ENCODE results near the gene PPP1R18. TPM values are rescaled to one million over a fixed set of nuclear protein-coding genes. Genes with fewer than 3 reads are reported as not detected.

The PPP1R18 gene
- total and polyA plus RNA-seq, 9 of the 15 experiments (the other 6 are each of a cell fraction or from before 2014, with no cell fraction given), result 12.0 to 99.2 (median 42.6) TPM

DNA sequence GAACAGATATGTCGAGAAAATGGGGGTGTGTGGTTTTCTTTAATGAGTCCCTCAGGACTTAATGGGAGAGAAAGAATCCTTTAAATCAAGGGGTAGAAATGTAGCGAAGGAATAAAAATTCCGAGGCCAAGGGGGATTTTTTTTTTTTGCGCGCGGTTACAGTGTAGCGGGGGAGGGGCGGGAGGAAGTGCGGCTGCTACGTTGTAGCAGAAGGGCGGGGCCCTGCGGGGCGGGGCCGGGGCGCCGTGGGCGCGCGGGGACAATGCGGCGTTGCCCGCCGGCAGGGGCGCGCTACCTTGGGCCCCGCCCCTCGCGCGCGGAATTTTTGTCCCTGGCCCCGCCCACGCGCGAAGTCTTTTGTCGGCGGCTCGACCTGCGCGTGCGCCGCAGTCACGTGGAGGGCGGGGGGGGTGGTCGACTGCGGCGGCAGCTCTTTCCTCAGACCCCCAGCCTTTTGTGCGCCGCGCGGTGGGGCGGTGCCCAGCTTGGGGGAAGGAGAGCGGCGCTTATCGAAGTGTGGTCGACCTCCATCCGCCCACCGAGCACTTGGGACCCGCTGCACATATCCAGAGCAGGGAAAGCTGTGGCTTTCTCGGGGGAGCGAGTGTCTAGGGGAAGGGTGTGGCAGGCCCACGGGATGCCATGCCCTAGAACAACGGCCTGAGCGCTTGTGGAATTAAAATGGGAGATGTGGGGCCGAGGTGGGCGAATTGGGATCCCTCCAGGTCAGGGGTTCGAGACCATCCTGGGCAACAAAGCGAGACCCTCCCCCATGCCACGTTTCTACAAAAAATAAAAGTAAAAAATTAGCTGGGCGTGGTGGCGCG lies 35.0 kb upstream of the PPP1R18 start (continued):
- TF ChIP-seq TBP (optimal IDR thresholded peaks at IDR 0.05; ENCODE audit: low read depth, low read length) (no peak), POLR2G (IDR thresholded peaks at IDR 0.05; ENCODE audit: low read depth, low read length) (peak; percentile 81), VEZF1 (CRISPR knock-in tag; IDR thresholded peaks at IDR 0.05) (peak; percentile 97), JUN (IDR thresholded peaks at IDR 0.05; ENCODE audit: borderline replicate concordance, low read depth, low read length) (peak; percentile 57; the same call in 1 of the 2 replicates), JUN (CRISPR knock-in tag; IDR thresholded peaks at IDR 0.05; ENCODE audit: borderline replicate concordance) (no peak), CBFB (CRISPR knock-in tag; IDR thresholded peaks at IDR 0.05) (peak; percentile 86; the same call in 1 of the 2 replicates), ZNF23 (CRISPR knock-in tag; IDR thresholded peaks at IDR 0.05) (peak; percentile 60; the same call in 1 of the 2 replicates), KLF1 (tag; IDR thresholded peaks at IDR 0.05) (peak; percentile 68), ZNF165 (CRISPR knock-in tag; IDR thresholded peaks at IDR 0.05; ENCODE audit: borderline replicate concordance) (no peak), ZNF12 (CRISPR knock-in tag; IDR thresholded peaks at IDR 0.05) (no peak), ZNF431 (CRISPR knock-in tag; IDR thresholded peaks at IDR 0.05) (no peak; the same call in none of the 2 replicates), CGGBP1 (CRISPR knock-in tag; IDR thresholded peaks at IDR 0.05) (0 out of 2 replicates have a peak, but pooled peaks have one; percentile 9), SNRNP70 (optimal IDR thresholded peaks at IDR 0.05; ENCODE audit: low read depth, low read length) (no peak), POLR3G (IDR thresholded peaks at IDR 0.05; ENCODE audit: extremely low read depth, insufficient read length, insufficient replicate concordance) (no peak), ARID2 (IDR thresholded peaks at IDR 0.05) (no peak), ZNF140 (CRISPR knock-in tag; IDR thresholded peaks at IDR 0.05) (no peak), ZKSCAN3 (CRISPR knock-in tag; IDR thresholded peaks at IDR 0.05) (no peak), ZNF347 (CRISPR knock-in tag; IDR thresholded peaks at IDR 0.05; ENCODE audit: low read depth) (peak; percentile 79; the same call in 1 of the 2 replicates), TAL1 (IDR thresholded peaks at IDR 0.05) (no peak), NCOR1 (IDR thresholded peaks at IDR 0.05) (0 out of 2 replicates have a peak, but pooled peaks have one; percentile 8), MYBL2 (IDR thresholded peaks at IDR 0.05; ENCODE audit: low read depth) (no peak), MYBL2 (CRISPR knock-in tag; IDR thresholded peaks at IDR 0.05; ENCODE audit: borderline replicate concordance) (no peak)
- TF ChIP-seq, protein P1, sequence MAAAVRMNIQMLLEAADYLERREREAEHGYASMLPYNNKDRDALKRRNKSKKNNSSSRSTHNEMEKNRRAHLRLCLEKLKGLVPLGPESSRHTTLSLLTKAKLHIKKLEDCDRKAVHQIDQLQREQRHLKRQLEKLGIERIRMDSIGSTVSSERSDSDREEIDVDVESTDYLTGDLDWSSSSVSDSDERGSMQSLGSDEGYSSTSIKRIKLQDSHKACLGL (CRISPR knock-in tag; IDR thresholded peaks at IDR 0.05; ENCODE audit: borderline replicate concordance, poor library complexity, severe bottlenecking), result peak; percentile 80
- TF ChIP-seq, protein P2, sequence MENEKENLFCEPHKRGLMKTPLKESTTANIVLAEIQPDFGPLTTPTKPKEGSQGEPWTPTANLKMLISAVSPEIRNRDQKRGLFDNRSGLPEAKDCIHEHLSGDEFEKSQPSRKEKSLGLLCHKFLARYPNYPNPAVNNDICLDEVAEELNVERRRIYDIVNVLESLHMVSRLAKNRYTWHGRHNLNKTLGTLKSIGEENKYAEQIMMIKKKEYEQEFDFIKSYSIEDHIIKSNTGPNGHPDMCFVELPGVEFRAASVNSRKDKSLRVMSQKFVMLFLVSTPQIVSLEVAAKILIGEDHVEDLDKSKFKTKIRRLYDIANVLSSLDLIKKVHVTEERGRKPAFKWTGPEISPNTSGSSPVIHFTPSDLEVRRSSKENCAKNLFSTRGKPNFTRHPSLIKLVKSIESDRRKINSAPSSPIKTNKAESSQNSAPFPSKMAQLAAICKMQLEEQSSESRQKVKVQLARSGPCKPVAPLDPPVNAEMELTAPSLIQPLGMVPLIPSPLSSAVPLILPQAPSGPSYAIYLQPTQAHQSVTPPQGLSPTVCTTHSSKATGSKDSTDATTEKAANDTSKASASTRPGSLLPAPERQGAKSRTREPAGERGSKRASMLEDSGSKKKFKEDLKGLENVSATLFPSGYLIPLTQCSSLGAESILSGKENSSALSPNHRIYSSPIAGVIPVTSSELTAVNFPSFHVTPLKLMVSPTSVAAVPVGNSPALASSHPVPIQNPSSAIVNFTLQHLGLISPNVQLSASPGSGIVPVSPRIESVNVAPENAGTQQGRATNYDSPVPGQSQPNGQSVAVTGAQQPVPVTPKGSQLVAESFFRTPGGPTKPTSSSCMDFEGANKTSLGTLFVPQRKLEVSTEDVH (IDR thresholded peaks at IDR 0.05; ENCODE audit: low read depth, partially characterized antibody), result peak; percentile 66
